SU-DHL-6 (cell line): Measurements from ENCODE around the gene ZDHHC17.

Source experiments
- H2AFZ ChIP-seq: fragments of 200-600 bp; sonication (generic); 2 replicates; pipeline ENCODE4 v1.6.1; 2014; ENCODE audit warnings: low read depth, mild to moderate bottlenecking, moderate library complexity, mixed read lengths, antibody characterized with exemption, low read length; ENCODE audit not compliant: severe bottlenecking
- H3F3A ChIP-seq: fragments of 200-600 bp; shearing (Covaris generic); 2 replicates; pipeline ENCODE4 v1.6.0; 2016; ENCODE audit warnings: antibody characterized with exemption, mild to moderate bottlenecking; ENCODE audit not compliant: insufficient read depth
- H3K27ac ChIP-seq: fragments of 200-600 bp; sonication (generic); 2 replicates; pipeline ENCODE4 v1.5.1; 2016; ENCODE audit warnings: low read depth, mild to moderate bottlenecking, low read length, moderate library complexity, mixed read lengths
- H3K27me3 ChIP-seq: fragments of 200-600 bp; sonication (generic), shearing (Covaris generic); 2 replicates; pipeline ENCODE4 v1.6.0; 2014; ENCODE audit warnings: mild to moderate bottlenecking, low read length
- H3K36me3 ChIP-seq: fragments of 200-600 bp; sonication (generic); 2 replicates; pipeline ENCODE4 v1.6.1; 2014; ENCODE audit warnings: mild to moderate bottlenecking, low read length, mixed read lengths
- H3K4me2 ChIP-seq: fragments of 300-600, 200-600 bp; shearing (Covaris generic), sonication (generic); 2 replicates; pipeline ENCODE4 v1.6.0; 2014; ENCODE audit warnings: low read length, low read depth, mild to moderate bottlenecking; ENCODE audit not compliant: poor library complexity, severe bottlenecking
- H3K4me3 ChIP-seq: fragments of 200-600 bp; sonication (generic); 2 replicates; pipeline ENCODE4 v1.5.1; 2014; ENCODE audit warnings: antibody characterized with exemption, low read length, mild to moderate bottlenecking, mixed read lengths; ENCODE audit not compliant: insufficient read depth, poor library complexity, severe bottlenecking
- H3K79me2 ChIP-seq: fragments of 200-600 bp; sonication (generic); 2 replicates; pipeline ENCODE4 v1.6.1; 2014; ENCODE audit warnings: mild to moderate bottlenecking, low read length, moderate library complexity; ENCODE audit not compliant: insufficient read depth
- H3K9ac ChIP-seq: fragments of 200-600 bp; sonication (generic); 2 replicates; pipeline ENCODE4 v1.7.0; 2014; ENCODE audit warnings: mild to moderate bottlenecking, low read length
- H3K9me2 ChIP-seq: fragments of 200-600 bp; sonication (generic); replicated peaks from 2 replicates; pipeline ENCODE4 v1.6.1; 2014; ENCODE audit warnings: low read length; ENCODE audit not compliant: insufficient read depth
- H3K9me3 ChIP-seq: fragments of 200-600 bp; sonication (generic); 2 replicates; pipeline ENCODE4 v1.6.1; 2014; ENCODE audit warnings: low read length, mixed read lengths; ENCODE audit not compliant: insufficient read depth
- H4K20me1 ChIP-seq: fragments of 200-600 bp; sonication (generic); 2 replicates; pipeline ENCODE4 v1.6.1; 2014; ENCODE audit warnings: low read depth, mild to moderate bottlenecking, antibody characterized with exemption, low read length, moderate library complexity, mixed read lengths
- CTCF ChIP-seq: fragments of 200-600 bp; sonication (generic); IDR thresholded peaks from one replicate; pipeline ENCODE4 v1.5.1; 2017; ENCODE audit warnings: antibody characterized with exemption, mild to moderate bottlenecking, low read length, moderate library complexity; ENCODE audit not compliant: insufficient read depth, poor library complexity, severe bottlenecking
- EZH2phosphoT487 ChIP-seq: fragments of 200-600 bp; sonication (generic), shearing (Covaris generic); conservative IDR thresholded peaks from 2 replicates; pipeline ENCODE4 v1.6.1; 2018; ENCODE audit warnings: mild to moderate bottlenecking, antibody characterized with exemption, low read length, moderate library complexity, mixed read lengths

Gene ZDHHC17

GRCh38 chr12:76880519-76881023, 116.7 kb downstream of the ZDHHC17 start:
- H3K9me3 ChIP-seq, result no peaks in the 10 kb centered on the region
- no peak overlapping the region for H2AFZ ChIP-seq
- no peak overlapping the region for H3K4me2 ChIP-seq
- no peaks in the 10 kb centered on the region for H3K9me2 ChIP-seq
- no peak overlapping the region for H3K27ac ChIP-seq
- H3K36me3 ChIP-seq, result no peaks in the 10 kb centered on the region
- H3K4me3 ChIP-seq, result no peak overlapping the region
- no peaks in the 10 kb centered on the region for H3K27me3 ChIP-seq
- H3K9ac ChIP-seq, result no peak overlapping the region
- no peaks in the 10 kb centered on the region for H4K20me1 ChIP-seq
- H3K79me2 ChIP-seq, result no peaks in the 10 kb centered on the region
- no peaks in the 10 kb centered on the region for H3F3A ChIP-seq
- TF ChIP-seq CTCF (no peak), EZH2phosphoT487 (no peak)

GRCh38 chr12:76881142-76881541, 117.2 kb downstream of the ZDHHC17 start:
- Histone ChIP-seq H3K9me2 (no peaks in the 10 kb centered on the region), H3K36me3 (no peaks in the 10 kb centered on the region), H3K9ac (no peak overlapping the region), H4K20me1 (no peaks in the 10 kb centered on the region), H3K27me3 (no peaks in the 10 kb centered on the region), H3K4me2 (no peak overlapping the region), H2AFZ (no peak overlapping the region), H3K27ac (no peak overlapping the region), H3F3A (no peaks in the 10 kb centered on the region), H3K9me3 (no peaks in the 10 kb centered on the region), H3K4me3 (no peak overlapping the region), H3K79me2 (no peaks in the 10 kb centered on the region)
- TF ChIP-seq EZH2phosphoT487 (no peak), CTCF (no peak)

GRCh38 chr12:76882367-76882766, 118.5 kb downstream of the ZDHHC17 start:
- no peaks in the 10 kb centered on the region for H3K9me3 ChIP-seq
- no peak overlapping the region for H2AFZ ChIP-seq
- H3K27me3 ChIP-seq, result no peaks in the 10 kb centered on the region
- H3K27ac ChIP-seq, result no peak overlapping the region
- H3F3A ChIP-seq, result no peaks in the 10 kb centered on the region
- TF ChIP-seq CTCF (no peak), EZH2phosphoT487 (no peak)
- no peak overlapping the region for H3K4me3 ChIP-seq
- H3K9ac ChIP-seq, result no peak overlapping the region
- no peaks in the 10 kb centered on the region for H3K9me2 ChIP-seq
- no peak overlapping the region for H3K4me2 ChIP-seq
- H4K20me1 ChIP-seq, result no peaks in the 10 kb centered on the region
- H3K36me3 ChIP-seq, result no peaks in the 10 kb centered on the region
- H3K79me2 ChIP-seq, result no peaks in the 10 kb centered on the region

- H3K9me3 ChIP-seq, result no peaks in the 10 kb centered on the region
- H2AFZ ChIP-seq, result no peak overlapping the region
- H3K27me3 ChIP-seq, result no peaks in the 10 kb centered on the region
- H3F3A ChIP-seq, result no peaks in the 10 kb centered on the region
- H3K9ac ChIP-seq, result no peak overlapping the region
- TF ChIP-seq CTCF, result no peak
- no peak for TF ChIP-seq EZH2phosphoT487
- H4K20me1 ChIP-seq, result no peaks in the 10 kb centered on the region
- no peaks in the 10 kb centered on the region for H3K36me3 ChIP-seq
- H3K9me2 ChIP-seq, result no peaks in the 10 kb centered on the region
- no peak overlapping the region for H3K4me3 ChIP-seq
- no peaks in the 10 kb centered on the region for H3K79me2 ChIP-seq
- H3K4me2 ChIP-seq, result no peak overlapping the region
- no peak overlapping the region for H3K27ac ChIP-seq
Measured at GRCh38 chr12:76883151-76883550, 119.2 kb downstream of the ZDHHC17 start.
